Astrocyte of the cerebellum (primary cell): ENCODE results near the gene RIC8B.

Source experiments
- DNase-seq: peaks from one replicate; pipeline ENCODE4 v3.0.0-alpha.2; 2011; ENCODE audit warnings: low read depth
- H3K4me3 ChIP-seq: 2 replicates; pipeline ENCODE4 v1.5.1; 2011; ENCODE audit warnings: mild to moderate bottlenecking, low read depth, low read length, moderate library complexity
- in situ Hi-C: cut with HindIII; loops from 2 replicates; pipeline ENCODE4 v1.10.0; 2017; ENCODE audit warnings: low sequenced_read_pairs
- TF ChIP-seq, protein P1 (sequence below): IDR thresholded peaks from 2 replicates; pipeline ENCODE4 v1.5.1; 2012; ENCODE audit warnings: low read length, low read depth, moderate library complexity, mild to moderate bottlenecking; ENCODE audit errors: missing control alignments

RIC8B gene

DNA sequence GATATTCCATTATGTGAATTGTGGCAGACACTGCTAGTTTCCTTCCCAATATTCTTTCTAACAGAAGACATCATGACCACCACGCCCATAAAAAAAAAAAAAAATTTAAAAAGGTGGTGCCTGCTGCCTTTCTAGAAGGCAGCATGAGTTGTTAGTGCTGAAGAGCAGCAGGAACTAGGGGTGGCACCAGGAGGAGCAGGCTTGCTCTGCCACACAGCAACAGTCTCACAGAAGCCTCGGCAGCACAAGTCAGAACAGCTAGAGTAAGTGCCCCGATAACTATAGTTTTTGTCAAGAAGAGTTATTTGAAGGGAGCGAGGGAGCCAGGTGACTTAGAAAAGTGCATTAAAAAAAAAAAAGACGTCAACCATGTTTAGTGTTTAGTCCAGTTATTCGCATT is 114.8 kb downstream of the RIC8B start:
- TF ChIP-seq, protein P1, sequence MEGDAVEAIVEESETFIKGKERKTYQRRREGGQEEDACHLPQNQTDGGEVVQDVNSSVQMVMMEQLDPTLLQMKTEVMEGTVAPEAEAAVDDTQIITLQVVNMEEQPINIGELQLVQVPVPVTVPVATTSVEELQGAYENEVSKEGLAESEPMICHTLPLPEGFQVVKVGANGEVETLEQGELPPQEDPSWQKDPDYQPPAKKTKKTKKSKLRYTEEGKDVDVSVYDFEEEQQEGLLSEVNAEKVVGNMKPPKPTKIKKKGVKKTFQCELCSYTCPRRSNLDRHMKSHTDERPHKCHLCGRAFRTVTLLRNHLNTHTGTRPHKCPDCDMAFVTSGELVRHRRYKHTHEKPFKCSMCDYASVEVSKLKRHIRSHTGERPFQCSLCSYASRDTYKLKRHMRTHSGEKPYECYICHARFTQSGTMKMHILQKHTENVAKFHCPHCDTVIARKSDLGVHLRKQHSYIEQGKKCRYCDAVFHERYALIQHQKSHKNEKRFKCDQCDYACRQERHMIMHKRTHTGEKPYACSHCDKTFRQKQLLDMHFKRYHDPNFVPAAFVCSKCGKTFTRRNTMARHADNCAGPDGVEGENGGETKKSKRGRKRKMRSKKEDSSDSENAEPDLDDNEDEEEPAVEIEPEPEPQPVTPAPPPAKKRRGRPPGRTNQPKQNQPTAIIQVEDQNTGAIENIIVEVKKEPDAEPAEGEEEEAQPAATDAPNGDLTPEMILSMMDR = no peak
- in situ Hi-C loops = no loop called here
- DNase-seq = no peak
- H3K4me3 ChIP-seq = no peak overlapping the region

DNA sequence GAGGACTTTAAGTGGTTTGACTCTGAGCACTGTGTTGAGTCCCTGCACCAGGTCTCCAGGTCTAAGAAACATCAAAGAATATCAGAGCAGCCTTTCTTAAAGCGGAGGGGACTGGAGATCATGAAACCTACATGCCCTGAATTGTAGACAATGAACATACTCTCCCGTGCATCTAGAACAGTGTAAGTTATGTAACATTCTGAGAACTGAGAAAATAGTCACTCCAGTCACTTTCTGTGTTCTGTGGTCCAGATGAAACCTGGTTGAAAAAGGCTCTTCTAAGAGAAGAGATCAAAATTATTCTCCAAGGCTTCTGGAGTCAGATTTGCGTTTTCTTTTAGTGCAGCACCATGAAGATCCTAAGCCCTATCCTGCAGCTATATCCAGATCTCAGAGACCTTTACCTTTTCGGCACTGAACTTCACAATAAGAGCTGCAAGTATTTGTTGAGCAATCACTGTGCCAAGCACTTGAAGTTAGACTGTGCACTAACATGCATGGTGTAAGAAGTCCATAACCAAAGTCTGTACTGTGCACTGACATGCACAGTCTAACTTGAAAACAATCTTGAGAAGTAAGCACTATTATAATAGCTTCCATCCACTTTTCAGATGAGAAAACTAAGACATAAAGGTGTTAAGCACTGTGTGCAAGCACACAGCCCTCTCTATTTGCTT is 115.6 kb downstream of the RIC8B start:
- no peak for DNase-seq
- H3K4me3 ChIP-seq = no peak overlapping the region
- TF ChIP-seq, protein P1 = no peak
- in situ Hi-C loops = no loop called here

DNA sequence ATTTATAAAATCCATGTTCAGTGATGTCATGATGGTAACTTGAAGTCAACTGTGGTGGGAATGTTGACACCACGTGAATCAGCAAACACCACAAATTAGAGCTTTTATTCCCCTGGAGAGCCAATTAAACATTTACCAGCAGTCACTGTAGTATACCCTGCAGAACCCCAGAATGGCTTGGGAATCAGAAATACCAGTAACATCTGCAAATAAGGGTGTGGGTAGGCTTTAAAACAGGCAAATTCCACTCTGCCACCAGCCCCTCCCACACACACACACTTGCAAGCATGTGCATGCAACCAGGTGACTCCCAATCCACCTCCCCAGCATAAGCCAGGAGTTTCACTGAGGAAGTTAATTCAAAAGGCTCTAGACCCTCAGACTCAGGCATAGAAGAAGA is 117.6 kb downstream of the RIC8B start:
- DNase-seq = no peak
- TF ChIP-seq, protein P1 = no peak
- in situ Hi-C loops = no loop called here
- H3K4me3 ChIP-seq = no peak overlapping the region

DNA sequence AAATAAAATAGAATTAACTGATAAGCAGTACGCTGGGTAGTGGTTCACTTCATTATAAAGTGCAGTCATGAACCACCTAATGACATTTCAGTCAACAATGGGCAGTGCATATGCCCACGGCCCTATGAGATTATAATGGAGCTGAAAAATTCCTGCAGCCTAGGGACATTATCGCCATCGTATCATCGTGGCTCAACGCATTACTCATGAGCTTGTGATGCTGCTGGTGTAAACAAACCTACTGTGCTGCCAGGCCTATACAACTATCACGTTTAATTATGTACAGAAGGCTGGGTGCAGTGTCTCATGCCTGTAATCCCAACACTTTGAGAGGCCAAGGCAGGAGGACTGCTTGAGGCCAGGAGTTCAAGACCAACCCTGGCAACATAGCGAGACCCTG is 119.0 kb downstream of the RIC8B start:
- DNase-seq = no peak
- in situ Hi-C loops = no loop called here
- TF ChIP-seq, protein P1 = no peak
- H3K4me3 ChIP-seq = no peak overlapping the region

DNA sequence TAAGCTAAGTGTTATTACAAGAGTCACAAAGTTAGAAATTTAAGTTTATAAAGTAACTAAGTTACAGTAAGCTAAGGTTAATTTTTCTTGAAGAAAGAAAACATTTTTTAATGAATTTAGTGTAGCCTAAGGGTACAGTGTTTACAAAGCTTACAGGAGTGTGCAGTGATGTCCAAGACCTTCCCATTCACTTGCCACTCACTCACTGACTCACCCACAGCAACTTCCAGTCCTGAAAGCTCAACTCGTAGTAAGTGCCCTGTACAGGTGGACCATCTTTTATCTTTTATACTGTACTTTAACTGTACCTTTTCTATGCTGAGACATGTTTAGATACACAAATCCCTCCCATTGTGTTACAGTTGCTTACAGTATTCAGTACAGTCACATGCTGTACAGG is 120.3 kb downstream of the RIC8B start:
- H3K4me3 ChIP-seq = no peak overlapping the region
- in situ Hi-C loops = no loop called here
- TF ChIP-seq, protein P1 = no peak
- no peak for DNase-seq

DNA sequence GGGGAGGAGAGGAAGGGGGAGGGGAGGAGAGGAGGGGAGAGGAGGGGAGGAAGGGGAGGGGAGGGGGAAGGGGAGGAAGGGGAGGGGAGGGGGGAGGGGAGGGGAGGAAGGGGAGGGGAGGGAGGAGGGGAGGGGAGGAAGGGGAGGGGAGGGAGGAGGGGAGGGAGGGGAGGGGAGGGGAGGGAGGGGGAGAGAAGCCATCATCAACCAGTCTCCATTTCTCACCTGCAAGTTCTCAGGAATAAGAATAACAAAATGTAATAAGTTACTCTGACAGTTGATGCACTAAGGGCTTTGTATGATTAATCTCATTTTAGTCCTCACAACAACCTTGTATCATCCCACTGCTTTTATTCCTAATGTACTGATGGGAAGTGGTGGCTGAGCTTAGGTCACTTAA is 122.1 kb downstream of the RIC8B start:
- in situ Hi-C loops = no loop called here
- DNase-seq = no peak
- TF ChIP-seq, protein P1 = no peak
- H3K4me3 ChIP-seq = no peak overlapping the region
